ENCODE results near the gene TCF7L2.

Gene TCF7L2

DNA sequence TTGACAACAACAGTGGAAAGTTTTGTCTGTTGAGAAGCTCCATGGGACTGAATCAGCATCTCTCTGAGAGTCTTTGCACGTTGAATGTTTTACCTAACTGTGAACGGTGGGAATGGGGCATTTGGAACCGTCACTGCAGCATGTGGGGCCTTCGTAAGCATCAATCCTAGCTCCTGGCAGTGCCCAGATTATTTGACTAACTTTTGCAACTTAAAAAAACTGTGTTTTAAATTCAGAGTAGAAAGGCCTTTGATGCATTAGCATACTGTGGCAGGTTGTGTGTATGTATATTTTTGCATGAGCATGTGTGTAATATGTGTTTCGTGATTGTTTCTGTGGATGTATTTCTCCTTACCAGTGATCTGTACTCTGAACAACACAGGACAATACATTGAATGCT lies 194.5 kb downstream of the TCF7L2 start:
- no peak for TF ChIP-seq CTCF (conservative IDR thresholded peaks at IDR 0.05)
- no peak for TF ChIP-seq ZFX (IDR thresholded peaks at IDR 0.05)
- H3K27ac ChIP-seq: no peak overlapping the region

- H3K27ac ChIP-seq: no peak overlapping the region
- TF ChIP-seq CTCF (conservative IDR thresholded peaks at IDR 0.05) (no peak), ZFX (IDR thresholded peaks at IDR 0.05) (no peak)
Measured at GRCh38 chr10:113148071-113148825, 198.2 kb downstream of the TCF7L2 start.

DNA sequence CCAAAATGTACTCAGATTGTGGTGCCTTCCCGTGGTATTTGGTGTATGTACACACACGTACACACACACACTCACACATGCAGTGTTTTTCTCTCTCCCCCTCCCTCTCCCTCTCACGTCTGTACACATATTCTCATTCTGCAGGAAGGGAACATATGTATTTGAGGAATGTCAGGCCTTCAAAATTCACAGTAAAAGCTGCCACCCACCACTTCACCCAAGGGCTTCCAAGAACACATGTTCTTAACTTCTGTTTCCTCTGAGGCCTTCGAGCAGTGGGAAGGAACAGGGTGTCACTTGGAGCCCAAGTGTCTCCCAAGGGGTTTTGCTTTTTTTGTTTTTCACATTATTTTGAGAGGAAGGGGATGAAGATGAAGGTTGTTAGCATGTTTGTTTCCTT lies 198.9 kb downstream of the TCF7L2 start:
- H3K27ac ChIP-seq: no peak overlapping the region
- no peak for TF ChIP-seq CTCF (conservative IDR thresholded peaks at IDR 0.05)
- TF ChIP-seq ZFX (IDR thresholded peaks at IDR 0.05): no peak

- TF ChIP-seq ZFX (IDR thresholded peaks at IDR 0.05) (no peak), CTCF (conservative IDR thresholded peaks at IDR 0.05) (no peak)
- H3K27ac ChIP-seq: no peak overlapping the region
Measured at GRCh38 chr10:113149626-113150025, 199.6 kb downstream of the TCF7L2 start.

DNA sequence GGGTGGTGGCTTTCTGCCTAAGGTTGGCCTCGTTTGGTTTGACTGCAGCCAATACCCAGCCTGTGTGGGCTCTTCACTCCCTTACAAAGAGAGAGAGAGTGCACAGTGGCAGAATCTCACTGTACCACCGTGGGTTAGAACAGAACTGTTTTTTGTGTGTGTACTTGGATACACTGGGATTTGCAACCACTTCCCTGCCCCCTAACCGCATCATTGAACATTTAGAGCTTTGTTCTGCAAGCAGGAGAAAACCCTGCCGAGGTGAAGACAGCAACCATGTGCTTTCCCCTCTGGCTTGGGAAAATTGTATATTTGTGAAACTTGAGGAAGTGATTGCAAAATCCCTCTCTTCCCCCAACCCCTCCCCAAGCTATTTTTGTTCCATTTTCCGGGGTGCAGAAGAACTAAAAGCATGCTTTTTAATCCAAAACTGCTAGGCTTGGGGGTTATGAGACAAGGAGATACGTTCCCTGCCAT lies 201.2 kb downstream of the TCF7L2 start:
- no peak for TF ChIP-seq ZFX (IDR thresholded peaks at IDR 0.05)
- no peak for TF ChIP-seq CTCF (conservative IDR thresholded peaks at IDR 0.05)
- no peak overlapping the region for H3K27ac ChIP-seq

GRCh38 chr10:113153493-113154102 lies 203.6 kb downstream of the TCF7L2 start:
- TF ChIP-seq ZFX (IDR thresholded peaks at IDR 0.05) (no peak), CTCF (conservative IDR thresholded peaks at IDR 0.05) (no peak)
- no peak overlapping the region for H3K27ac ChIP-seq

- TF ChIP-seq CTCF (conservative IDR thresholded peaks at IDR 0.05): no peak
- TF ChIP-seq ZFX (IDR thresholded peaks at IDR 0.05): no peak
- H3K27ac ChIP-seq: no peak overlapping the region
Measured at GRCh38 chr10:113157441-113157840, 207.4 kb downstream of the TCF7L2 start.
